Inflammatory macrophage treated with lipopolysaccharide for 1 hour (primary cell): ENCODE results near the gene KRT83.

ENCODE experiments used
- DNase-seq, 2 donors: peaks; one replicate each; pipeline ENCODE4 v3.0.0-alpha.2; 2020 to 2022

Gene KRT83

GRCh38 chr12:52331039-52331438, 9.8 kb upstream of the KRT83 start:
- DNase-seq, result no peak

GRCh38 chr12:52327830-52328500, 6.8 kb upstream of the KRT83 start:
- no peak for DNase-seq

GRCh38 chr12:52327052-52327829, 6.0 kb upstream of the KRT83 start:
- DNase-seq, result peak; percentile 72 to 88

GRCh38 chr12:52324153-52324444, 2.9 kb upstream of the KRT83 start:
- DNase-seq, result no peak

GRCh38 chr12:52323416-52324152, 2.4 kb upstream of the KRT83 start:
- no peak for DNase-seq

- no peak for DNase-seq
Measured at GRCh38 chr12:52323001-52323400, 1.8 kb upstream of the KRT83 start.

GRCh38 chr12:52322069-52322468, 871 bp upstream of the KRT83 start:
- DNase-seq, result no peak

GRCh38 chr12:52321418-52321817, 220 bp upstream of the KRT83 start:
- DNase-seq, result no peak

GRCh38 chr12:52319097-52319496, 2.1 kb downstream of the KRT83 start:
- DNase-seq, result no peak

GRCh38 chr12:52318241-52318990, 2.8 kb downstream of the KRT83 start:
- no peak for DNase-seq

- no peak for DNase-seq
Measured at GRCh38 chr12:52317468-52318052, 3.6 kb downstream of the KRT83 start.

GRCh38 chr12:52316701-52317100, 4.5 kb downstream of the KRT83 start:
- DNase-seq, result no peak

GRCh38 chr12:52316290-52316689, 4.9 kb downstream of the KRT83 start:
- DNase-seq, result no peak

- peak in 1 of 2 donors; percentile 22 for DNase-seq
Measured at GRCh38 chr12:52315721-52316120, 5.5 kb downstream of the KRT83 start.

- no peak for DNase-seq
Measured at GRCh38 chr12:52314511-52314910, 6.7 kb downstream of the KRT83 start.

GRCh38 chr12:52313926-52314325, 7.3 kb downstream of the KRT83 start:
- DNase-seq, result no peak

- DNase-seq, result no peak
Measured at GRCh38 chr12:52313461-52313860, 7.7 kb downstream of the KRT83 start.

GRCh38 chr12:52312086-52312485, 9.1 kb downstream of the KRT83 start:
- no peak for DNase-seq

GRCh38 chr12:52311285-52311648, 9.9 kb downstream of the KRT83 start:
- DNase-seq, result no peak

GRCh38 chr12:52310622-52311284, 10.4 kb downstream of the KRT83 start:
- no peak for DNase-seq

GRCh38 chr12:52308806-52309425, 12.3 kb downstream of the KRT83 start:
- peak; percentile 9 to 67 for DNase-seq
